ENCODE data around the gene SCAMP4. TPM values are rescaled to one million over a fixed set of nuclear protein-coding genes. Genes with fewer than 3 reads are reported as not detected.

Gene SCAMP4
- total RNA-seq = 16.2 TPM
- 45.2 TPM for polyA plus RNA-seq

GRCh38 chr19:1905110-1905862, at the start of gene SCAMP4, which contains the start of gene ADAT3:
Gene SCAMP4 (plus strand): TSS chr19:1905399. CDS start chr19:1915020, 9,621 bp downstream.
Gene ADAT3 (plus strand): TSS chr19:1905399. CDS start chr19:1912048, 6,649 bp downstream.
- under 1% methylated on average over 92 of the region's 92 CpGs for WGBS
- H3K27ac ChIP-seq (ENCODE audit: low read depth) = peak within 1 kb of the TSS; percentile 91
- peak within 1 kb of the TSS; percentile 74 for H3K4me3 ChIP-seq (ENCODE audit: low read depth, low read length)
- H3K4me1 ChIP-seq (ENCODE audit: insufficient read depth) = peaks cover 3% of the 10 kb centered on the region
- DNase-seq (ENCODE audit: extremely low spot score) = peak; percentile 94
- no peaks in the 10 kb centered on the region for H3K36me3 ChIP-seq (ENCODE audit: insufficient read depth)

GRCh38 chr19:1855828-1856255, 49.4 kb upstream of the SCAMP4 start:
- no peak for DNase-seq (ENCODE audit: extremely low spot score)
- peaks cover 3% of the 10 kb centered on the region for H3K4me1 ChIP-seq (ENCODE audit: insufficient read depth)
- WGBS = 30% methylated on average over 13 of the region's 13 CpGs

GRCh38 chr19:1856345-1856697, 48.9 kb upstream of the SCAMP4 start:
- Histone ChIP-seq H3K4me1 (ENCODE audit: insufficient read depth) (peaks cover 3% of the 10 kb centered on the region), H3K36me3 (ENCODE audit: insufficient read depth) (no peaks in the 10 kb centered on the region), H3K4me3 (ENCODE audit: low read depth, low read length) (peak overlapping the region; percentile 34), H3K27ac (ENCODE audit: low read depth) (peak overlapping the region; percentile 72)
- DNase-seq (ENCODE audit: extremely low spot score) = no peak
- WGBS = 47% methylated on average over 6 of the region's 6 CpGs

More at GRCh38 chr19:1855828-1856255, 49.4 kb upstream of the SCAMP4 start:
- Histone ChIP-seq H3K27ac (ENCODE audit: low read depth) (peak overlapping the region; percentile 72), H3K36me3 (ENCODE audit: insufficient read depth) (no peaks in the 10 kb centered on the region), H3K4me3 (ENCODE audit: low read depth, low read length) (no peak overlapping the region)

GRCh38 chr19:1856698-1857603, 48.2 kb upstream of the SCAMP4 start:
- DNase-seq (ENCODE audit: extremely low spot score) = no peak
- Histone ChIP-seq H3K4me3 (ENCODE audit: low read depth, low read length) (peak overlapping the region; percentile 34), H3K27ac (ENCODE audit: low read depth) (peak overlapping the region; percentile 57), H3K36me3 (ENCODE audit: insufficient read depth) (no peaks in the 10 kb centered on the region), H3K4me1 (ENCODE audit: insufficient read depth) (peaks cover 1% of the 10 kb centered on the region)
- WGBS = 3% methylated on average over 71 of the region's 73 CpGs

- no peaks in the 10 kb centered on the region for H3K4me1 ChIP-seq (ENCODE audit: insufficient read depth)
- no peaks in the 10 kb centered on the region for H3K36me3 ChIP-seq (ENCODE audit: insufficient read depth)
- H3K27ac ChIP-seq (ENCODE audit: low read depth) = peak overlapping the region; percentile 47
- DNase-seq (ENCODE audit: extremely low spot score) = no peak
- 49% methylated on average over 16 of the region's 16 CpGs for WGBS
- H3K4me3 ChIP-seq (ENCODE audit: low read depth, low read length) = no peak overlapping the region
Measured at GRCh38 chr19:1857648-1858326, 47.4 kb upstream of the SCAMP4 start.

GRCh38 chr19:1858412-1859081, 46.7 kb upstream of the SCAMP4 start:
- Histone ChIP-seq H3K27ac (ENCODE audit: low read depth) (no peak overlapping the region), H3K4me1 (ENCODE audit: insufficient read depth) (no peaks in the 10 kb centered on the region), H3K36me3 (ENCODE audit: insufficient read depth) (no peaks in the 10 kb centered on the region), H3K4me3 (ENCODE audit: low read depth, low read length) (no peak overlapping the region)
- 63% methylated on average over 10 of the region's 10 CpGs for WGBS
- no peak for DNase-seq (ENCODE audit: extremely low spot score)

- no peak overlapping the region for H3K4me3 ChIP-seq (ENCODE audit: low read depth, low read length)
- H3K4me1 ChIP-seq (ENCODE audit: insufficient read depth) = no peaks in the 10 kb centered on the region
- no peaks in the 10 kb centered on the region for H3K36me3 ChIP-seq (ENCODE audit: insufficient read depth)
- DNase-seq (ENCODE audit: extremely low spot score) = no peak
- no peak overlapping the region for H3K27ac ChIP-seq (ENCODE audit: low read depth)
- WGBS = 39% methylated on average over 18 of the region's 18 CpGs
Measured at GRCh38 chr19:1859331-1859781, 45.8 kb upstream of the SCAMP4 start.

- Histone ChIP-seq H3K4me1 (ENCODE audit: insufficient read depth) (no peaks in the 10 kb centered on the region), H3K27ac (ENCODE audit: low read depth) (no peak overlapping the region), H3K4me3 (ENCODE audit: low read depth, low read length) (no peak overlapping the region), H3K36me3 (ENCODE audit: insufficient read depth) (no peaks in the 10 kb centered on the region)
- WGBS = 18% methylated on average over 32 of the region's 32 CpGs
- no peak for DNase-seq (ENCODE audit: extremely low spot score)
Measured at GRCh38 chr19:1860042-1860775, 45.0 kb upstream of the SCAMP4 start.

GRCh38 chr19:1860821-1861598, 44.2 kb upstream of the SCAMP4 start:
- no peaks in the 10 kb centered on the region for H3K4me1 ChIP-seq (ENCODE audit: insufficient read depth)
- WGBS = 50% methylated on average over 28 of the region's 28 CpGs
- H3K4me3 ChIP-seq (ENCODE audit: low read depth, low read length) = no peak overlapping the region
- no peak overlapping the region for H3K27ac ChIP-seq (ENCODE audit: low read depth)
- no peaks in the 10 kb centered on the region for H3K36me3 ChIP-seq (ENCODE audit: insufficient read depth)
- no peak for DNase-seq (ENCODE audit: extremely low spot score)

GRCh38 chr19:1861599-1862031, 43.6 kb upstream of the SCAMP4 start:
- Histone ChIP-seq H3K4me3 (ENCODE audit: low read depth, low read length) (peak overlapping the region; percentile 88), H3K4me1 (ENCODE audit: insufficient read depth) (no peaks in the 10 kb centered on the region), H3K36me3 (ENCODE audit: insufficient read depth) (no peaks in the 10 kb centered on the region), H3K27ac (ENCODE audit: low read depth) (no peak overlapping the region)
- 27% methylated on average over 23 of the region's 23 CpGs for WGBS
- DNase-seq (ENCODE audit: extremely low spot score) = no peak

- H3K4me3 ChIP-seq (ENCODE audit: low read depth, low read length) = peak overlapping the region; percentile 88
- H3K27ac ChIP-seq (ENCODE audit: low read depth) = no peak overlapping the region
- no peaks in the 10 kb centered on the region for H3K36me3 ChIP-seq (ENCODE audit: insufficient read depth)
- no peaks in the 10 kb centered on the region for H3K4me1 ChIP-seq (ENCODE audit: insufficient read depth)
- WGBS = 5% methylated on average over 21 of the region's 21 CpGs
- DNase-seq (ENCODE audit: extremely low spot score) = no peak
Measured at GRCh38 chr19:1862068-1862423, 43.2 kb upstream of the SCAMP4 start.

Measured in urinary bladder (tissue), 4 donors.